Type B pancreatic cell (in vitro differentiated cells): ENCODE results near the gene GGNBP2. TPM values are rescaled to one million over a fixed set of nuclear protein-coding genes. Genes with fewer than 3 reads are reported as not detected.

Experiments
- DNase-seq: peaks from one replicate; pipeline ENCODE4 v3.0.0; 2021; ENCODE audit warnings: mixed read lengths; ENCODE audit not compliant: unreplicated experiment; ENCODE audit errors: extremely low spot score
- H3K27ac Mint-ChIP-seq: 2 replicates; pipeline ENCODE4 v1.8.0; 2021; ENCODE audit warnings: mild to moderate bottlenecking, mixed read lengths
- H3K27me3 Mint-ChIP-seq: 2 replicates; pipeline ENCODE4 v1.8.0; 2021; ENCODE audit warnings: mixed read lengths
- H3K36me3 Mint-ChIP-seq: 2 replicates; pipeline ENCODE4 v1.8.0; 2021; ENCODE audit warnings: mixed read lengths
- H3K4me1 Mint-ChIP-seq: one replicate; pipeline ENCODE4 v1.8.0; 2021; ENCODE audit warnings: mixed read lengths; ENCODE audit not compliant: unreplicated experiment
- H3K4me3 Mint-ChIP-seq: 2 replicates; pipeline ENCODE4 v1.8.0; 2021; ENCODE audit warnings: mild to moderate bottlenecking, mixed read lengths
- H3K9me3 Mint-ChIP-seq: 2 replicates; pipeline ENCODE4 v1.8.0; 2021; ENCODE audit warnings: mixed read lengths
- CTCF ChIP-seq: fragments of 200-600 bp; sonication (generic); conservative IDR thresholded peaks from 2 replicates; pipeline ENCODE4 v1.5.0; 2021; ENCODE audit warnings: antibody characterized with exemption, mild to moderate bottlenecking
- total RNA-seq: library from RNA; stranded (reverse); gene quantifications from 2 replicates; pipeline ENCODE4 v1.2.1, GENCODE V29; 2021; ENCODE audit warnings: low replicate concordance

GGNBP2 gene
- total RNA-seq, 1 donor from 2014 or later, result 63.7 TPM

GRCh38 chr17:36524428-36524876, 20.3 kb upstream of the GGNBP2 start:
- Mint-ChIP-seq H3K27ac (no peak overlapping the region), H3K27me3 (no peaks in the 10 kb centered on the region), H3K36me3 (peaks cover 26% of the 10 kb centered on the region), H3K9me3 (no peaks in the 10 kb centered on the region), H3K4me1 (no peaks in the 10 kb centered on the region), H3K4me3 (no peak overlapping the region)
- DNase-seq, result peak; percentile 29
- no peak for TF ChIP-seq CTCF

- H3K4me1 Mint-ChIP-seq, result no peaks in the 10 kb centered on the region
- no peak overlapping the region for H3K4me3 Mint-ChIP-seq
- TF ChIP-seq CTCF, result no peak
- no peaks in the 10 kb centered on the region for H3K9me3 Mint-ChIP-seq
- peaks cover 26% of the 10 kb centered on the region for H3K36me3 Mint-ChIP-seq
- peak; percentile 43 for DNase-seq
- no peaks in the 10 kb centered on the region for H3K27me3 Mint-ChIP-seq
- no peak overlapping the region for H3K27ac Mint-ChIP-seq
These were observed 19.6 kb upstream of the GGNBP2 start for GRCh38 chr17:36525113-36525512.

GRCh38 chr17:36525888-36526287, 18.8 kb upstream of the GGNBP2 start:
- Mint-ChIP-seq H3K4me3 (no peak overlapping the region), H3K27ac (no peak overlapping the region), H3K4me1 (no peaks in the 10 kb centered on the region), H3K36me3 (peaks cover 23% of the 10 kb centered on the region), H3K9me3 (no peaks in the 10 kb centered on the region), H3K27me3 (no peaks in the 10 kb centered on the region)
- peak; percentile 27 for DNase-seq
- no peak for TF ChIP-seq CTCF

DNA sequence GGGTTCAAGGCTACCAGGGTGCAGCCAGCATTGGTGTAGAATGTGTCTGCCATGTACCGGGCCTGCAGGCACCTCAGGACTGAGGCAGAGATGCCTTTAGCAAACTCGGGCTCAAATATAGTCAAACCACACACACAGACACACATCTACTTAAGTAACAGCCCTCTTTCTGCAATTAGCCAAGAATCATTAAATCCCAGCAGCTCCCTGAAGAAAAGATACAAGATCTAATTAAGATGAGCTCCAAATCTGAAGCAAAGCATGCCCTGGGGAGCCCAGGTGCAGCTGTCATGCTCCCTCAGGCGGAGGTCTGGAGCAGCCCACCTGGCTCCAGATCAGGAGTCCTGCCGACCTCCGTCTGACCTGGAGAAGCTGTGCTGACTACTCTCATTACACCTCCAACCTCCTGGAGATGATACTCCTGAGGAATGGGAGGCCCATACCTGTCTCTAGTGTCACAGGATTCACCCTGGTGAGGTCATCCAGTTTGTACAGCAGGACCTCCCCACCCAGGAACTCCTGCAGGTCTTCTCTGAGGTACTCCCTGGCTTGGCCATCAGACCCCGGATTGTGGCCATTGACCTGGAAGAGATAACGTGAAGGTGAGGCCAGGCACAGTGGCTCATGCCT, 17.0 kb upstream of the GGNBP2 start:
- H3K4me3 Mint-ChIP-seq, result no peak overlapping the region
- no peaks in the 10 kb centered on the region for H3K4me1 Mint-ChIP-seq
- H3K27me3 Mint-ChIP-seq, result no peaks in the 10 kb centered on the region
- TF ChIP-seq CTCF, result no peak
- H3K36me3 Mint-ChIP-seq, result peaks cover 23% of the 10 kb centered on the region
- no peak for DNase-seq
- no peaks in the 10 kb centered on the region for H3K9me3 Mint-ChIP-seq
- H3K27ac Mint-ChIP-seq, result no peak overlapping the region

DNA sequence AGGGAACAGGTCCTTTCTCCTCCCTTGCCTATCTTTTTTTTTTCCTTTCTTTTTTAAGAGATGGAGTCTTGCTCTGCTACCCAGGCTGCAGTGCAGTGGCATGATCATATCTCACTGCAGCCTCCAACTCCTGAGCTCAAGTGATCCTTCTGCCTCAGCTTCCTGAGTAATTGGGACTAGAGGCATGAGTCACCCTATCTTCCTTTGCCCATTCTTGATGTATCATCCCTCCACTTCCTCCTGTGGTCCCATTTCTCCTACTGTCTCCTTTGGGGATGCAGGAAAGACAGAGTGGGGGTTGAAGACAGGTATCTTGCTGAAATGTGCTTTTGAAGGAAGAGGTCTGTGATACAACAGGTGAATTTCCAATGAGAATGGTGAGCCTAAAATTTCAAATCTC, 15.6 kb upstream of the GGNBP2 start:
- Mint-ChIP-seq H3K4me1 (peaks cover 4% of the 10 kb centered on the region), H3K27me3 (no peaks in the 10 kb centered on the region), H3K27ac (no peak overlapping the region), H3K9me3 (no peaks in the 10 kb centered on the region), H3K36me3 (peaks cover 23% of the 10 kb centered on the region), H3K4me3 (no peak overlapping the region)
- no peak for TF ChIP-seq CTCF
- DNase-seq, result no peak
